ENCODE measurements around the gene RALGPS1.
"Not testable (repeated sequence)": the region's sequence is repeated elsewhere in the genome, so short reads cannot be mapped to it uniquely, and the experiment has no call there.

The RALGPS1 gene

DNA sequence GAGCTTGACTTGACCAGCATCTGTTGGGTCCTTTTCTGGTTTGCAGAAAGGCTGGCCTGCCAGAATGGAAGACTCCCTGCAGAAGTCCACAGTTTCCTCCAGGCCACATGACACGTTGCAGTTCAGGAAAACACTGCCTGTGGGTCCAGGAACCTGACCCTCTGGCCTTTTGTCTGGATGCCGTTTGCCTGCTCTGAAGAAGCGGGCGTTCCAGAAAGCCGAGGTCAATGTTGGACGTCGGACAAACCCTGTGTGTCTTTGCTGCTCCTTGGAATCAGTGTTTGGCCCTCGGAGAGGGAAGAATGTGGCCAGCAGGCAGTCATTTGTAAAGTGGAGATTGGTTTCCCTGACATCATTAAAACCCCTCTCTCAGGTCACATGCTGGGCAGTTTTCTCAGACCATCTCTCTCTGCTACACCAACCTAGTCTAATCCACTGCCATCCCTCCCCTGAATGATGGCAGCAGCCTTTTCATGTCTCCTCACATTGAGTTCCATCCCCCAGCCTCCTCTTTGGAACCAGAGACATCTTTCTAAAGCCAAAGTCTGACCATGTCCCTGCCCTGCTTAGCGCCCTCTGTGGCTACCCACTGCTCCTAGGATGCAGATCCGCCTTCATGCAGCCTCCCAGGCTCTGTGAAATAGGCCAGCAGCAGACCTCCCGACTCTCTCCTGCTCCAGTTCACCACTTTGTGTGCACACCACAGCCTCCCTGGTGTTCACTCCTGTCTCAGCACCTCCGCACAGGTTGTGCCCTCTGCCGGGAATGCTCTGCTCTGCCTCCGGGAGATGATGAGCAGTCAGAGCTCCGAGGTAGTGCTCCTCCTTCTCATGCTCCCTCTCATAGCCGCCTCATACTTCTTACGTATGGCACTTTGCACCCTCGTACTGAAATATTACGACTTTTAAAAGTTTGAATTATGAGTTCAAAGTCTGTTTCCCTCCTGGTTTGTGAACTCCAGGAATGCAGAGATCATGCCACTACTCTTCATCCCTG lies 75.6 kb downstream of the RALGPS1 start:
- no peak for DNase-seq (ENCODE audit: low spot score)

DNA sequence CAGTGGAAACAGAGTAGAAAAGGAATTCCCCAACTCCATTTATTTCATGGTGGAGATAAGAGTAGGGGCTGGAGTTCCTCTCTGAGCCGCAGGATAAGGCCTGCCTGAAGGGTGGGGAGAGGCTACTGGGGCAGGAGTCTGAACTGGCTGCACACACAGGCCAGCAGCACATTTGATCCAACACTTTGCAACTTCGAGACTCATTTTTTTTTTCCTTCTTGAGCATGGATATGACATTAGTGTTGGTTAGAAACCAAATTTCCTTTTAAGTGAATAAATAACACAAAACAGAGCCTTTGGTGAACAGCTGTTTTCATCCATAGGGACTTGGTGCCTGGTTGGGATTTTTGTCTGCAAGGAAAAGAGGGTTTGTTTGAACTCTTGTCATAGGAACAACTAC lies 76.6 kb downstream of the RALGPS1 start:
- DNase-seq (ENCODE audit: low spot score): no peak

GRCh38 chr9:126992427-126992826 lies 77.8 kb downstream of the RALGPS1 start:
- no peak for DNase-seq (ENCODE audit: low spot score)

- no peak for DNase-seq (ENCODE audit: low spot score)
These were observed 84.9 kb downstream of the RALGPS1 start for GRCh38 chr9:126999315-127000068.

GRCh38 chr9:127004946-127005769 lies 90.6 kb downstream of the RALGPS1 start:
- no peak for DNase-seq (ENCODE audit: low spot score)

DNA sequence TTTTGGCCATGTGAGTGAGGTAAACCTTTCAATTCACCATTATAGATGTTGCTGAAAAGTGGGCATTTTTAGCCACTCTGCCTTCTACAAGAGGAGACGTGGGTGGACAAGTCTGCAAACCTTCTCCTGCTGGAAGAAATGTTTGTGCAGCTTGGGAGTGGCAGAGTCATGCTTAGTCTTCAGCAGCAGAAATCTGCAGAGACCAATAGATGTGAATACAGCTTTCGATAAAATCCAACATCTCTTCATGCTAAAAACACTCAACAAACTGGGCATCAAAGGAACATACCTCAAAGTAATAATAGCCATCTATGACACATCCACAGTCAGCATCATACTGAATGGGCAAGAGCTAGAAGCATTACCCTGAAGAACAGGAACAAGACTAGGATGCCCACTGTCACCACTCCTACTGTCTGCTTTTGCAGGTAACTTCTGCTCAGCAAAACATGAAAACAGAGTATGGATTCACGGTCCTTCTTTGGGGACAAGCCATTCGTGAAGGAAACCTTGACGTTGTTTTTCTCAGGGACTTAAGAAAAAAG lies 91.3 kb downstream of the RALGPS1 start:
- no peak for DNase-seq (ENCODE audit: low spot score)

GRCh38 chr9:127007638-127008037 lies 93.1 kb downstream of the RALGPS1 start:
- no peak for DNase-seq (ENCODE audit: low spot score)

DNA sequence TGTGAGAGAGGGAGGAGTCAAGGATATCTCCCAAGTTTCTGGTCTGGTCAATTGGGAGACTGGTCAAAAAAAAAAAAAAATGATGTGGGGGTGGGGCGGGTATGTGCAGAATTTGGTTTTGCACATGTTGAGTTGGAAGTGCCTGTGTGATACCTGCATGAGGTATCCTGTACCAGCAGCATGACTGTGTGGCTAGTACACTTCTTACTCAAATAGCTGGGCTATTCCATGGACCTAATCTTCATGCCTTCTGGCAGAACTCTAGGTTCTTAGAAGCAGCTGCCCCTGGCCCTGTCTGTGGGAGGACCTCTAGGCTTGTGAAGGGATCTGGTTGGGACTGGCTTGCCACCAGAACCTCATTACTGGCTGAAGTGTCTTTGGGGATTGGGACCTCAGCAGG lies 93.5 kb downstream of the RALGPS1 start:
- no peak for DNase-seq (ENCODE audit: low spot score)

- DNase-seq (ENCODE audit: low spot score): no peak
These were observed 97.2 kb downstream of the RALGPS1 start for GRCh38 chr9:127011772-127012171.

GRCh38 chr9:127012250-127012649 lies 97.7 kb downstream of the RALGPS1 start:
- DNase-seq (ENCODE audit: low spot score): no peak

- DNase-seq (ENCODE audit: low spot score): no peak
These were observed 99.0 kb downstream of the RALGPS1 start for GRCh38 chr9:127013597-127013996.

- DNase-seq (ENCODE audit: low spot score): no peak
These were observed 99.8 kb downstream of the RALGPS1 start for GRCh38 chr9:127014216-127014909.

GRCh38 chr9:127014910-127015540 lies 100.4 kb downstream of the RALGPS1 start:
- no peak for DNase-seq (ENCODE audit: low spot score)

DNA sequence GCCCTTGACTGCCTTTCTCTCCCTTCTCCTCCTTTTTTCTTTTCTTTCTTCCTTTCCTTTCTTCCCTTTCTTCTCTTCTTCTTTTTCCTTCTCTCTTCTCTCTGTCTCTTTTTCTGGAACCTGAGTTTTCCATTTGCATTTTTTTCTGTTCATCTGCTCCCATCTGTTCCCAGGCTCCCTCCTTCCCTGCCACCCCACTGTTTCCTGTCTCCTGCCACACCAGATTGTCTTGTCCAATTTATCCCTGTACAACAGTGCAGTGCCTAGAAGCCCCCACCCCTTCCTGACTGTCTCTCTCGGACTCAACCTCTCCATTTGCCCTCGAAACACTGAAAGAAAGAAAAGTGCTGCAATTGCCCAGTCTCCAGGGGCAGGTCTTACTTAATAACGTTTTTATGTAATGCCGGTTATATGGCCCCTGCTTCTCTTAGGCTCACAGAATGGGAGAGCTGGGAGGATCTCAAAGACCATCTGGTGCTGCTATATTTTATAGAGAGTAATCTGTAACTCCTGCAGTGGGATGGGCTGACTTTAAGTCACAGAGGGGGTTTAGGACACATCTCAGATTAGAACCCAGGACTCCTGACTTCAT lies 101.4 kb downstream of the RALGPS1 start:
- no peak for DNase-seq (ENCODE audit: low spot score)

GRCh38 chr9:127017979-127018378 lies 103.4 kb downstream of the RALGPS1 start:
- not testable (repeated sequence) for DNase-seq (ENCODE audit: low spot score)

GRCh38 chr9:127018935-127019334 lies 104.4 kb downstream of the RALGPS1 start:
- DNase-seq (ENCODE audit: low spot score): no peak

- no peak for DNase-seq (ENCODE audit: low spot score)
These were observed 105.6 kb downstream of the RALGPS1 start for GRCh38 chr9:127020036-127020801.

- no peak for DNase-seq (ENCODE audit: low spot score)
These were observed 106.2 kb downstream of the RALGPS1 start for GRCh38 chr9:127020802-127021078.

- no peak for DNase-seq (ENCODE audit: low spot score)
These were observed 107.2 kb downstream of the RALGPS1 start for GRCh38 chr9:127021664-127022363.
